ENCODE data around the gene KRT6C. TPM values are rescaled to one million over a fixed set of nuclear protein-coding genes. Genes with fewer than 3 reads are reported as not detected.

Gene KRT6C
- polyA plus RNA-seq, 1 of the 3 experiments (the other 2 are of a cell fraction), result not detected

GRCh38 chr12:52446367-52447045, 27.1 kb downstream of the KRT6C start:
- Histone ChIP-seq H3K4me3 (ENCODE audit: low read depth in 2 of 2, low read length in 1 of 2) (no peak overlapping the region), H3K9me2 (no peaks in the 10 kb centered on the region), H3K27me3 (ENCODE audit: insufficient read depth) (peaks cover 31% of the 10 kb centered on the region), H3F3A (replicated peaks; ENCODE audit: insufficient read depth) (peaks cover 10% of the 10 kb centered on the region), H3K4me1 (ENCODE audit: control insufficient read depth in 1 of 2, insufficient read depth in 2 of 2, low read depth in 1 of 2, low read length in 1 of 2) (peaks cover 0 to 7% of the 10 kb centered on the region in 2 experiments; a peak in 2 of 4 replicates), H3K27ac (ENCODE audit: low read depth in 2 of 2, low read length in 1 of 2) (no peak overlapping the region), H3K9me3 (no peaks in the 10 kb centered on the region), H3K4me2 (no peak overlapping the region), H3K36me3 (replicated peaks in 1 of 2; ENCODE audit: control insufficient read depth in 1 of 2, insufficient read depth in 2 of 2, low read length in 1 of 2) (no peaks in the 10 kb centered on the region), H2AFZ (ENCODE audit: low read depth) (no peak overlapping the region), H3K9ac (no peak overlapping the region), H4K20me1 (ENCODE audit: insufficient read depth) (no peaks in the 10 kb centered on the region), H3K79me2 (ENCODE audit: insufficient read depth) (no peaks in the 10 kb centered on the region)
- 36% methylated on average over 6 of the region's 6 CpGs for WGBS (ENCODE audit: low lambda C conversion rate)
- DNase-seq, result no peak
- POLR2A ChIA-PET, result no interaction called here
- CTCF ChIA-PET, result interaction anchor here (2.8 kb wide), 1 partner anchor 438 kb away, joined by 6 read pairs; no protein-coding TSS in a partner anchor
- TF ChIP-seq USF1 (IDR thresholded peaks at IDR 0.05; ENCODE audit: borderline replicate concordance, low read depth) (no peak), TAF1 (IDR thresholded peaks at IDR 0.05; ENCODE audit: borderline replicate concordance, low read depth, low read length) (no peak), EZH2phosphoT487 (IDR thresholded peaks at IDR 0.05; ENCODE audit: borderline replicate concordance, low read depth) (no peak), SIN3A (IDR thresholded peaks at IDR 0.05; ENCODE audit: borderline replicate concordance, low read depth, low read length) (no peak), GABPA (IDR thresholded peaks at IDR 0.05; ENCODE audit: low read depth) (no peak), ZBTB33 (IDR thresholded peaks at IDR 0.05; ENCODE audit: borderline replicate concordance, low read depth) (no peak), CTCF (IDR thresholded peaks at IDR 0.05) (no peak), MXI1 (IDR thresholded peaks at IDR 0.05; ENCODE audit: low read depth, low read length) (no peak), TCF12 (IDR thresholded peaks at IDR 0.05) (no peak), USF2 (IDR thresholded peaks at IDR 0.05; ENCODE audit: borderline replicate concordance, low read depth, low read length) (no peak), FOSL2 (IDR thresholded peaks at IDR 0.05; ENCODE audit: borderline replicate concordance, low read depth) (no peak), JUND (IDR thresholded peaks at IDR 0.05) (no peak), FOXM1 (IDR thresholded peaks at IDR 0.05; ENCODE audit: low read depth) (no peak), RAD21 (IDR thresholded peaks at IDR 0.05; ENCODE audit: low read length) (no peak), RXRA (IDR thresholded peaks at IDR 0.05; ENCODE audit: borderline replicate concordance, low read depth) (no peak), PBX3 (IDR thresholded peaks at IDR 0.05) (no peak)
